Activated CD8-positive, alpha-beta memory T cell treated with anti-CD3 and anti-CD28 coated beads for 48 hours (primary cell): ENCODE measurements around the gene S100A13.
"Not testable (repeated sequence)": the region's sequence is repeated elsewhere in the genome, so short reads cannot be mapped to it uniquely, and the experiment has no call there.

Source experiments
- DNase-seq, 3 experiments: peaks; one replicate each; pipeline ENCODE4 v3.0.0-alpha.2; 2020; ENCODE audit warnings: low read depth in 2 of 3, low spot score in 2 of 3

Gene S100A13

GRCh38 chr1:153626904-153627714 is at the start of gene S100A13:
Gene S100A13, minus strand, starts transcription at chr1:153627505. Its CDS starts 1,033 bp downstream, at chr1:153626472.
- no peak for DNase-seq

GRCh38 chr1:153673511-153673910 is 46.2 kb upstream of the S100A13 start:
- no peak for DNase-seq

GRCh38 chr1:153671628-153672353 is 44.5 kb upstream of the S100A13 start:
- not testable (repeated sequence) for DNase-seq

GRCh38 chr1:153670859-153671627 is 43.7 kb upstream of the S100A13 start, which contains the start of gene ILF2:
Gene ILF2, minus strand, starts transcription at chr1:153670993. Its CDS starts 71 bp downstream, at chr1:153670922.
- peak; percentile 77 to 93 (median 81) for DNase-seq

GRCh38 chr1:153670257-153670858 is 43.1 kb upstream of the S100A13 start:
- no peak for DNase-seq

- no peak for DNase-seq
Measured at GRCh38 chr1:153669606-153670005, 42.3 kb upstream of the S100A13 start.

GRCh38 chr1:153668672-153669071 is 41.4 kb upstream of the S100A13 start:
- DNase-seq: not testable (repeated sequence)

- DNase-seq: no peak
Measured at GRCh38 chr1:153667439-153667838, 40.1 kb upstream of the S100A13 start.

- no peak for DNase-seq
Measured at GRCh38 chr1:153663211-153663610, 35.9 kb upstream of the S100A13 start.

- DNase-seq: no peak
Measured at GRCh38 chr1:153662269-153662668, 35.0 kb upstream of the S100A13 start.

- no peak for DNase-seq
Measured at GRCh38 chr1:153661111-153661708, 33.9 kb upstream of the S100A13 start.

GRCh38 chr1:153659656-153660055 is 32.4 kb upstream of the S100A13 start:
- DNase-seq: no peak

- no peak for DNase-seq
Measured at GRCh38 chr1:153659175-153659534, 31.9 kb upstream of the S100A13 start.

- DNase-seq: peak; percentile 79 to 82 (median 80)
Measured at GRCh38 chr1:153658400-153659174, 31.3 kb upstream of the S100A13 start, which contains the start of gene SNAPIN. Gene SNAPIN, plus strand, starts transcription at chr1:153658703. Its CDS starts 41 bp downstream, at chr1:153658744.

GRCh38 chr1:153655333-153655732 is 28.0 kb upstream of the S100A13 start:
- no peak for DNase-seq

- no peak for DNase-seq
Measured at GRCh38 chr1:153652805-153653500, 25.6 kb upstream of the S100A13 start.

GRCh38 chr1:153651771-153652170 is 24.5 kb upstream of the S100A13 start:
- no peak for DNase-seq

GRCh38 chr1:153649863-153650235 is 22.5 kb upstream of the S100A13 start:
- no peak for DNase-seq
